ENCODE measurements around the gene ZBTB9. TPM values are rescaled to one million over a fixed set of nuclear protein-coding genes. Genes with fewer than 3 reads are reported as not detected.

Gene ZBTB9
- total RNA-seq, 2 experiments from 2014 or later = 5.5 to 5.7 TPM

DNA sequence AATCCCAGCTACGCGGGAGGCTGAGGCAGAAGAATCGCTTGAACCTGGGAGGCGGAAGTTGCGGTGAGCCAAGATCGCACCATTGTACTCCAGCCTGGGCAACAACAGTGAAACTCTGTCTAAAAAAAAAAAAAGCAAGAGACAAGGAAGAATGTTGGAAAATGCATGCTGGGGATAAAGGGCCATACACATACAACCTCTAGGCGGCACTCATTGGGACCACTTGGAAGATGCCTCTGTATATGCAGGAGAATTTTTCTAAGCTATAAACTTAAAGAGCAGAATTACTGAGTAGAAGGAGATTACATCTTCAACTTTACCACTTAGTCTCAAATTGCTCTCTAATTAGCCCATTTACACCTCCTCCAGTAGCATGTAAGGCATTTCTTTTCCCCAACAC is 42.8 kb downstream of the ZBTB9 start:
- Histone ChIP-seq H3K9me3 (ENCODE audit: control insufficient read depth in 1 of 2, insufficient read depth in 1 of 2, low read length in 2 of 2) (no peaks in the 10 kb centered on the region), H3K27ac (ENCODE audit: low read depth in 1 of 2, low read length in 2 of 2) (no peak overlapping the region), H3K27me3 (ENCODE audit: control insufficient read depth in 1 of 2, insufficient read depth in 2 of 2, low read length in 2 of 2) (peaks cover 0 to 2% of the 10 kb centered on the region in 2 experiments), H3K4me3 (ENCODE audit: low read length) (no peak overlapping the region), H3K36me3 (ENCODE audit: insufficient read depth, low read length) (no peaks in the 10 kb centered on the region), H3K4me1 (ENCODE audit: insufficient read depth, low read length) (no peaks in the 10 kb centered on the region)
- H3K9me3 Mint-ChIP-seq = no peaks in the 10 kb centered on the region
- DNase-seq (no peak), ATAC-seq (ENCODE audit: poor library complexity) (no peak)
- ChIA-PET POLR2A (interaction anchor here (0.7 kb wide), 1 partner anchor 476 kb away, joined by 3 read pairs; no protein-coding TSS in a partner anchor), CTCF (no interaction called here)
- no peak overlapping the region for H3K27ac Mint-ChIP-seq
- H3K36me3 Mint-ChIP-seq (ENCODE audit: low read depth) = no peaks in the 10 kb centered on the region
- no peaks in the 10 kb centered on the region for H3K27me3 Mint-ChIP-seq
- intact Hi-C loops (cut with DNase I, micrococcal nuclease) = no loop called here
- TF ChIP-seq, protein P1, sequence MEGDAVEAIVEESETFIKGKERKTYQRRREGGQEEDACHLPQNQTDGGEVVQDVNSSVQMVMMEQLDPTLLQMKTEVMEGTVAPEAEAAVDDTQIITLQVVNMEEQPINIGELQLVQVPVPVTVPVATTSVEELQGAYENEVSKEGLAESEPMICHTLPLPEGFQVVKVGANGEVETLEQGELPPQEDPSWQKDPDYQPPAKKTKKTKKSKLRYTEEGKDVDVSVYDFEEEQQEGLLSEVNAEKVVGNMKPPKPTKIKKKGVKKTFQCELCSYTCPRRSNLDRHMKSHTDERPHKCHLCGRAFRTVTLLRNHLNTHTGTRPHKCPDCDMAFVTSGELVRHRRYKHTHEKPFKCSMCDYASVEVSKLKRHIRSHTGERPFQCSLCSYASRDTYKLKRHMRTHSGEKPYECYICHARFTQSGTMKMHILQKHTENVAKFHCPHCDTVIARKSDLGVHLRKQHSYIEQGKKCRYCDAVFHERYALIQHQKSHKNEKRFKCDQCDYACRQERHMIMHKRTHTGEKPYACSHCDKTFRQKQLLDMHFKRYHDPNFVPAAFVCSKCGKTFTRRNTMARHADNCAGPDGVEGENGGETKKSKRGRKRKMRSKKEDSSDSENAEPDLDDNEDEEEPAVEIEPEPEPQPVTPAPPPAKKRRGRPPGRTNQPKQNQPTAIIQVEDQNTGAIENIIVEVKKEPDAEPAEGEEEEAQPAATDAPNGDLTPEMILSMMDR (IDR thresholded peaks at IDR 0.05) = no peak
- no peaks in the 10 kb centered on the region for H3K4me1 Mint-ChIP-seq (ENCODE audit: low read depth)
- no peak overlapping the region for H3K4me3 Mint-ChIP-seq

DNA sequence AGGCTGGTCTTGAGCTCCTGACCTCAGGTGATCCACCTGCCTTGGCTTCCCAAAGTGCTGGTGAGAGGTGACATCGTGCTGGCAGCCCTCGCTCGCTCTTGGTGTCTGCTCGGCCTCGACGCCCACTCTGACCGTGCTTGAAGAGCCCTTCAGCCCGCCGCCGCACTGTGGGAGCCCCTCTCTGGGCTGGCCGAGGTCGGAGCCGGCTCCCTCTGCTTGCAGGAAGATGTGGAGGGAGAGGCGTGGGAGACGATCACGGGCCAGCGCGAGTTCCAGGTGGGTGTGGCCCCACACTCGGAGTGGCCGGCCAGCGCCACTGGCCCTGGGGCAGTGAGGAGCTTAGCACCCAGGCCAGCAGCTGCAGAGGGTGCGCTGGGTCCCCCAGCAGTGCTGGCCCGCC is 48.1 kb downstream of the ZBTB9 start:
- H3K36me3 Mint-ChIP-seq (ENCODE audit: low read depth) = no peaks in the 10 kb centered on the region
- no peaks in the 10 kb centered on the region for H3K36me3 ChIP-seq (ENCODE audit: insufficient read depth, low read length)
- H3K27ac ChIP-seq (ENCODE audit: low read depth in 1 of 2, low read length in 2 of 2) = no peak overlapping the region
- H3K9me3 Mint-ChIP-seq = no peaks in the 10 kb centered on the region
- no peak overlapping the region for H3K27ac Mint-ChIP-seq
- no peak for DNase-seq
- H3K27me3 Mint-ChIP-seq = no peaks in the 10 kb centered on the region
- no peak overlapping the region for H3K4me3 Mint-ChIP-seq
- H3K4me1 Mint-ChIP-seq (ENCODE audit: low read depth) = no peaks in the 10 kb centered on the region
- POLR2A ChIA-PET = no interaction called here
- no peaks in the 10 kb centered on the region for H3K9me3 ChIP-seq (ENCODE audit: control insufficient read depth in 1 of 2, insufficient read depth in 1 of 2, low read length in 2 of 2)
- H3K4me1 ChIP-seq (ENCODE audit: insufficient read depth, low read length) = no peaks in the 10 kb centered on the region
- intact Hi-C loops (cut with DNase I, micrococcal nuclease) = no loop called here
- no peak for ATAC-seq (ENCODE audit: poor library complexity)
- peaks cover 0 to 2% of the 10 kb centered on the region in 2 experiments for H3K27me3 ChIP-seq (ENCODE audit: control insufficient read depth in 1 of 2, insufficient read depth in 2 of 2, low read length in 2 of 2)
- CTCF ChIA-PET = no interaction called here
- H3K4me3 ChIP-seq (ENCODE audit: low read length) = no peak overlapping the region
- TF ChIP-seq, protein P1 (IDR thresholded peaks at IDR 0.05) = no peak

GRCh38 chr6:33504486-33504885 is 50.1 kb downstream of the ZBTB9 start:
- no peak overlapping the region for H3K27ac Mint-ChIP-seq
- Histone ChIP-seq H3K27ac (ENCODE audit: low read depth in 1 of 2, low read length in 2 of 2) (no peak overlapping the region), H3K4me1 (ENCODE audit: insufficient read depth, low read length) (peaks cover 5% of the 10 kb centered on the region), H3K4me3 (ENCODE audit: low read length) (no peak overlapping the region), H3K36me3 (ENCODE audit: insufficient read depth, low read length) (no peaks in the 10 kb centered on the region), H3K27me3 (ENCODE audit: control insufficient read depth in 1 of 2, insufficient read depth in 2 of 2, low read length in 2 of 2) (peaks cover 0 to 3% of the 10 kb centered on the region in 2 experiments), H3K9me3 (ENCODE audit: control insufficient read depth in 1 of 2, insufficient read depth in 1 of 2, low read length in 2 of 2) (no peaks in the 10 kb centered on the region)
- ChIA-PET POLR2A (no interaction called here), CTCF (no interaction called here)
- TF ChIP-seq, protein P1 (IDR thresholded peaks at IDR 0.05) = no peak
- intact Hi-C loops (cut with DNase I, micrococcal nuclease) = no loop called here
- H3K9me3 Mint-ChIP-seq = no peaks in the 10 kb centered on the region
- H3K4me3 Mint-ChIP-seq = no peak overlapping the region
- ATAC-seq (ENCODE audit: poor library complexity) (no peak), DNase-seq (no peak)
- H3K27me3 Mint-ChIP-seq = peaks cover 9% of the 10 kb centered on the region
- no peaks in the 10 kb centered on the region for H3K4me1 Mint-ChIP-seq (ENCODE audit: low read depth)
- H3K36me3 Mint-ChIP-seq (ENCODE audit: low read depth) = no peaks in the 10 kb centered on the region
